Right cardiac atrium (tissue), 5 donors: ENCODE results near the gene ZBTB6. TPM values are rescaled to one million over a fixed set of nuclear protein-coding genes. Genes with fewer than 3 reads are reported as not detected.

Experiments used
- ATAC-seq, 2 donors: fragments of 200-7000 bp; cut with Tn5 transposase; one replicate each; pipeline versions ENCODE4 v1.8.0 to v1.9.1; 2020; ENCODE audit warnings: moderate library complexity in 2 of 2, mild to moderate bottlenecking in 1 of 2
- DNase-seq, 3 donors: peaks; one replicate each; pipeline ENCODE4 v3.0.0-alpha.2; 2020
- H3K27ac ChIP-seq: one replicate; pipeline ENCODE4 v1.5.1; 2013; ENCODE audit warnings: mild to moderate bottlenecking, low read length, control low read depth, moderate library complexity
- H3K27me3 ChIP-seq: one replicate; pipeline ENCODE4 v1.6.1; 2013; ENCODE audit not compliant: control insufficient read depth, insufficient read depth
- H3K4me1 ChIP-seq: one replicate; pipeline ENCODE4 v1.6.1; 2013; ENCODE audit warnings: low read length; ENCODE audit not compliant: control insufficient read depth, insufficient read depth
- H3K4me3 ChIP-seq: one replicate; pipeline ENCODE4 v1.5.1; 2013; ENCODE audit warnings: low read length, control low read depth
- H3K9me3 ChIP-seq: one replicate; pipeline ENCODE4 v1.6.1; 2013; ENCODE audit warnings: low read length; ENCODE audit not compliant: control insufficient read depth
- WGBS: extraction: QIAGEN DNeasy Blood & Tissue Kit; methylation state at CpG from one replicate; pipeline ENCODE4 v1.1.7; 2013; 5-methylcytosine and 5-hydroxymethylcytosine counted together
- intact Hi-C, 4 donors: fragments of 100-400 bp; cut with DNase I; formaldehyde crosslinking; loops; one replicate each; pipeline versions ENCODE4 v1.11.0 to v1.14.0; 2022 to 2023
- polyA plus RNA-seq: library from polyadenylated mRNA; stranded (reverse); fragments of 200-250 nt; gene quantifications from one replicate; pipeline ENCODE4 v1.2.3, GENCODE V29; 2013
- total RNA-seq, 4 donors: library from RNA; stranded (reverse); fragmentation: NEBNext Ultra II Directional; extraction: Animal tissue kit (Norgen Biotek cat#: 25700); gene quantifications; one replicate each; pipeline ENCODE4 v1.2.1, GENCODE V29; 2021
- donor health status: healthy with polysubstance abuse.
- donor health status: DM: no; HTN: yes; CAD: no.
- donor health status: DM: no; HTN: no; CAD: no.
- donor health status: DM: no; HTN: yes; CAD: no; lungs with severe emphysema.
- donor health status: DM: yes; HTN: yes; CAD: no.

The ZBTB6 gene
- total and polyA plus RNA-seq, 5 donors = 2.9 to 7.0 (median 6.8) TPM

DNA sequence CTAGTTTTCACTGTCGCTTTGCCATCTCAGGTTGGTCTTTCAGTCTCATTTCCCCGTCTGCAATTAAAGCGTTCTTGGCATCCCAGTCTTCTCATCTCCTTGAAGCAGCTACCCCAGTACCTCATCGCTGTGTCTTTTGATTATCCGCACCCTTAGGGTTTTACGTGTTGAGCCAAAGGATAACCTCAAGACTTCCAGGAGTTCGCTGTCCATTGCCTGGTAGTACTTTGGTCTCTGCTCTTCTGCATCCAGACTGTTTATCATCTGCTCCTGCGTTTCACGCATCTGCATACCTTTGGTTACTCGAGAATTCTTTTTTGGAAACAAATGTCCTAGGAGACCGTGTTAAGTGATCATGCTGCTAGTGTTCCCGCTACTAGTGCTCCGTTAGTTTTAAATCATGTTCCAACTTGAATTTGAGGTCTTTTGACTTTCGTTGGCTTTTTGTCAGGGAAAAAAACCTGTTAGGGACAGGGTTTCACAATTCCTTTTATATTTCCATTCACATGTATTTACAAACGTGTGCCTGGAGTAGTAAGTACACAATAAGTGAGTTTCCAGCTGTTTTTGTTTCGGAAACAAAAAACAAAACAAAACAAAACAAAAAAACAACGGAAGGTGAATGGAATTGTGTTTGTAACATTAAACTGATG, 28.6 kb upstream of the ZBTB6 start:
- Histone ChIP-seq H3K4me3 (peak overlapping the region; percentile 85), H3K27ac (peak overlapping the region; percentile 71), H3K9me3 (no peaks in the 10 kb centered on the region), H3K4me1 (peaks cover 3% of the 10 kb centered on the region), H3K27me3 (no peaks in the 10 kb centered on the region)
- DNase-seq = no peak
- ATAC-seq = peak; percentile 4 to 10
- 9% methylated on average over 17 of the region's 17 CpGs for WGBS
- intact Hi-C loops = no loop called here

DNA sequence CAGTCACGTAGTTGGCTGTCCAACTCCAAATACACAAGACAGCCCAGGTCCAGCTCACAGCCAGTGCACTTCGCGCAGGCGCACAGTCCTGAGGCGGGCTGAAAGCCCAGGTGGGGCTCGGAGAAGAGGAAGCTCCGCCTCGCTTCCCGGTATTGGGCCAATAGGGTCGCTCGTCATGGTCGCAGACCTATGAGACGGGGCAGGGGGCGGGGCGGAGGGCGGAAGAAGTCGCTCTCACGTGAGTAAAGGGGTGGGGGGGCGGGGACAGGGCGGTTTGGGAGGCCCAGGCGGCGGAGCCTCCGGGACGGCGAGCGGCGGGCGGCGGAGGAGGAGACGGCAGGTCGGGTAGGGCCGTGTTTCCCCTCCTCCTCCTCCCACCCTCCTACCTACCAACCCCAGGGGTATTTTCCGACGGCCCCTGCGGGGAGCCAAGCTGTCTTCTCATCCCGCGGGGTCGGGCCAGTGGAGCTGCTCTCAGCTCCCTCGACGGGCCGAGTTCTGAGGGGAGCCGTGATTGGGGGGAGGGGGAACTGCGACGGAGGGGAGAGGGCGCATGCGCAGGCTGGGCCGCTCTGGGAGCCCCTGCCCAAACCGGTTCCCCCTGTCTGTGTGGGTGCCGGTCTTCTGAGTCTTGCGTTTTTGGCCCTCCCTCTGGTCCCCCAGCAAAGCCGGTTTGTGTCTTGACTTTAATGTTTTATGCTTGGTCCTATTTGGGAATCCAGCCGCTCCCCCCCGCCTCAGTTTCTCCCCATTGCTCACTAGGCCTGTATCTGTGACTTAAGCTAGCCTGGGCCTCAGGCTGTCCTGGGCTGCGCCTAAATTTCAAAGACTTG, 27.8 kb upstream of the ZBTB6 start, which contains the start of gene RABGAP1:
Gene RABGAP1, plus strand, starts transcription at position 272 of the 833 bp plus-strand sequence. CDS start 16,040 bp downstream, outside the sequence.
- intact Hi-C loops = no loop called here

GRCh38 chr9:122940454-122940748, 27.3 kb upstream of the ZBTB6 start:
- Histone ChIP-seq H3K9me3 (no peaks in the 10 kb centered on the region), H3K27ac (peak overlapping the region; percentile 3), H3K4me3 (peak overlapping the region; percentile 1), H3K27me3 (no peaks in the 10 kb centered on the region), H3K4me1 (peaks cover 3% of the 10 kb centered on the region)
- 31% methylated on average over 6 of the region's 6 CpGs for WGBS
- ATAC-seq (no peak), DNase-seq (no peak)
- intact Hi-C loops = no loop called here

More for the DNA sequence above, 27.8 kb upstream of the ZBTB6 start, which contains the start of gene RABGAP1:
- DNase-seq (peak; percentile 100), ATAC-seq (peak; percentile 99)
- H3K4me3 ChIP-seq = peak within 1 kb of the TSS; percentile 85
- no peaks in the 10 kb centered on the region for H3K9me3 ChIP-seq
- H3K27ac ChIP-seq = peak within 1 kb of the TSS; percentile 71
- WGBS = under 1% methylated on average over 54 of the region's 54 CpGs
- peaks cover 3% of the 10 kb centered on the region for H3K4me1 ChIP-seq
- no peaks in the 10 kb centered on the region for H3K27me3 ChIP-seq

DNA sequence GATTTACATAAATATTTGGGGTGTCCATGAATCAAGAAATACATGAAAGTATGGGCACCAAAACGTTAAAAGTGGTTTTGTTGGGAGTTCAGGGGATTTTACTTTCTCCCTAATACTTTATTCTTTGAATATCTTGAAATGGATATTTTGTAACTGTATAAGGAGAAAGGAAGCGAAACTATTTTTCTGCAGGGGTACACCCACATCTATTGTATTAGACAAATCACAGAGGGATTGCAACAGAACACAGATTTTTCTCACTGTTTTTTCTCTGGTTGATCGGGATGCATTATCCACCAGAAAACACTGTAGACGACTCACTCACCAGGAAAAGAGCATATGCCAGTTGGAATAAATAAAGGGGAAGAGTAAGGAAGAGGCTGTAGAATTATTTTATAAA, 26.5 kb upstream of the ZBTB6 start:
- H3K9me3 ChIP-seq = no peaks in the 10 kb centered on the region
- 85% methylated on average over 4 of the region's 4 CpGs for WGBS
- intact Hi-C loops = no loop called here
- DNase-seq (no peak), ATAC-seq (no peak)
- peaks cover 3% of the 10 kb centered on the region for H3K4me1 ChIP-seq
- no peaks in the 10 kb centered on the region for H3K27me3 ChIP-seq
- H3K4me3 ChIP-seq = no peak overlapping the region
- H3K27ac ChIP-seq = no peak overlapping the region

DNA sequence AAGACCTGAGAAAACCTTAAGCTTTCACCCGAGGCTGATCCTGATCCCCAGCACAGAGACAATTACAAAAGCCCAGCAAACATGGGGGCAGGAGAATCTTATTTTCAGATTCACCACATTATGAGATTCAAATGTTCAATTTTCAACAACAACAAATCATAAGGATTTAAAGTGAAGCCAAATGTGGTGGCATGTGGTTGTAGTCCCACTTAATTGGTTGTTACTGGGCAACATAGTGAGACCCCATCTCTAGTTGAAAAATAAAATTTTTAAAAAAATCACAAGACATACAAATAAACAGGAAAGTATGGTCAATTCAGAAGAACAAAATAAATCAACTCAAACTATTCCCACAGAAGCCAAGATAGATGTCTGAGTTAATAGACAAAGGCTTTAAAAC, 23.8 kb upstream of the ZBTB6 start:
- Histone ChIP-seq H3K27me3 (no peaks in the 10 kb centered on the region), H3K4me1 (peaks cover 2% of the 10 kb centered on the region), H3K9me3 (no peaks in the 10 kb centered on the region), H3K4me3 (no peak overlapping the region), H3K27ac (no peak overlapping the region)
- 73% methylated on average over 1 of the region's 1 CpG for WGBS
- ATAC-seq (no peak), DNase-seq (no peak)
- intact Hi-C loops = no loop called here

DNA sequence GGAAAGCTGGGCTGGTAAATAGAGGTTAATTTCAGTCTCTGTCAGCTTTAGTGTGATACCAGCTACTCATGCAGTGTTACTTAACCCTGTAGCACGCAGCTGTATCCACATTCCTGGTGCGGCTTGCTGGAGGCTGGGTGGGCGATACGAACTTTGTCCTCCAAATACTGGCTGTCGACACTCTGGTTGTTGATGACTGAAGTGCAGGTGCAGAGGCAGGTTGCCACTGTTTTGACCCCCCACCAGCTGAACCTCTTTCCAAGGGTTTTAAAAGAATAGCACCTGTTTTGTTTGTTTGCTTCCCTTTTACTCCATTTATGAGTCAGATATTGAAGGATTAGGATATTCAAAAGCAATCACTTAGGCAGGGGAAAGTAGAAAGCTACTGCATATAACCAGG, 23.3 kb upstream of the ZBTB6 start:
- WGBS = 90% methylated on average over 5 of the region's 5 CpGs
- Histone ChIP-seq H3K27ac (no peak overlapping the region), H3K4me1 (peaks cover 2% of the 10 kb centered on the region), H3K9me3 (no peaks in the 10 kb centered on the region), H3K27me3 (no peaks in the 10 kb centered on the region), H3K4me3 (no peak overlapping the region)
- no peak for DNase-seq
- intact Hi-C loops = no loop called here
- no peak for ATAC-seq

- Histone ChIP-seq H3K27me3 (no peaks in the 10 kb centered on the region), H3K4me1 (peaks cover 4% of the 10 kb centered on the region), H3K4me3 (peak within 1 kb of the TSS; percentile 97), H3K27ac (peak within 1 kb of the TSS; percentile 95), H3K9me3 (no peaks in the 10 kb centered on the region)
- WGBS = under 1% methylated on average over 51 of the region's 51 CpGs
- intact Hi-C loops = no loop called here
- ATAC-seq (peak; percentile 99), DNase-seq (peak; percentile 95 to 97 (median 97))
These were observed 18.4 kb upstream of the ZBTB6 start, which contains the start of gene ZBTB26 for GRCh38 chr9:122931226-122932121. ZBTB26 (minus strand) TSS chr9:122931512; CDS start chr9:122919934, 11,578 bp downstream.

DNA sequence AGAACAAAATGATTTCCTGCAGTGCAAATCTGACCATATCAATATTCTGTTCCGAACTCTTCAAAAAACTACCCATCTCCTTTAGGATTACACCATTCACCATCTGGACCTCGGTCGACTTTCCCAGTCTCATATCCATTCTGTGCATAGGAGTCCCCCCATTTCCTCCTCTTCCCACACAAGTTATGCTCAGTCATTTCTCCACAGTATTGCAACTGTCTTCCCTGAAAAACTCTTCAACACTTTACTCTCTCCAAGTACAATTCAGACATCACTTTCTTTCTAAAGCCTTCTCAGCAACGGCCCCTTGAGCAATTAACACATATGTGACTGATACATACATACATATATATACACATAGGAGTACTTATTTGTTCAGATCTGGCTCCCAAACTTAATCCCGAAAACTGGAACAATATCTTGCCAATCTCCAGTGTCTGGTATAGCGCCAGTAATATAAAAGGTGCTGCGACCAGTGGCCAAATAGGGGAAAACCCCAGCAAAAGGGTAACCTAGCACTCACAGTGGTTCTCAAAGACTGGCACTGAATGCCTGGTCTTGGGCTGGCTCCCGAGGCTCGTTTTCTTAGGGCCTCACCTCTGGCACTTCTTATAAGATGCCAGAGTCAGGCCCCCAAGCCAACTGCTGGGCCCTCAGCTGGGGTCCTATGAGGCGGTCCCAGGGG, 17.6 kb upstream of the ZBTB6 start:
- intact Hi-C loops = no loop called here
- peak overlapping the region; percentile 97 for H3K4me3 ChIP-seq
- H3K9me3 ChIP-seq = no peaks in the 10 kb centered on the region
- 23% methylated on average over 10 of the region's 10 CpGs for WGBS
- no peak for ATAC-seq
- peaks cover 4% of the 10 kb centered on the region for H3K4me1 ChIP-seq
- no peaks in the 10 kb centered on the region for H3K27me3 ChIP-seq
- H3K27ac ChIP-seq = peak overlapping the region; percentile 95
- no peak for DNase-seq

GRCh38 chr9:122929796-122930354, 16.8 kb upstream of the ZBTB6 start:
- no peak for ATAC-seq
- WGBS = 81% methylated on average over 1 of the region's 1 CpG
- no peak overlapping the region for H3K27ac ChIP-seq
- no peaks in the 10 kb centered on the region for H3K9me3 ChIP-seq
- DNase-seq = no peak
- intact Hi-C loops = no loop called here
- H3K27me3 ChIP-seq = no peaks in the 10 kb centered on the region
- H3K4me1 ChIP-seq = peaks cover 4% of the 10 kb centered on the region
- no peak overlapping the region for H3K4me3 ChIP-seq

DNA sequence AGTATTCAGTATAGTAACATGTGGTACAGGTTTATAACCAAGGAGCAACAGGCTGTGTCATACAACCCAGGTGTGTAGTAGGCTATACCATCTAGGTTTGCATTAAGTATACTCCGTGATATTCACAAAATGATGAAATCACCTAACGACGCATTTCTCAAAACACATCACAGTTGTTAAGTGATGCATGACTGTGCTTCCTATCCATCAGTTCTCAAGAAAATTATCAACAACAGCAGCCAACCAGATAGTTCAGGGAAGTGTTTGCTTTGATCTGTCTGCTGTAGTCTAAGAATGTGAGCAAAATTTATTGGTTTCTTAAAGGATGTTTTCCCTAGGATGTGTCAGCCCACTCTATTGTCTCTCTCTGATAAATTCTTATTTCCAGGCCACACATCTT, 10.8 kb upstream of the ZBTB6 start:
- H3K9me3 ChIP-seq = no peaks in the 10 kb centered on the region
- H3K4me1 ChIP-seq = no peaks in the 10 kb centered on the region
- intact Hi-C loops = no loop called here
- no peak overlapping the region for H3K4me3 ChIP-seq
- 83% methylated on average over 3 of the region's 3 CpGs for WGBS
- no peak for ATAC-seq
- no peak overlapping the region for H3K27ac ChIP-seq
- no peaks in the 10 kb centered on the region for H3K27me3 ChIP-seq
- no peak for DNase-seq
